Common myeloid progenitor, CD34-positive (primary cell): Measurements from ENCODE around the gene G3BP2.
A peak's percentile ranks its signal among the peaks of the same experiment; 100 is the strongest.

ENCODE experiments used
- CTCF ChIA-PET: fragments of 350-600 bp; sonication (Branson Sonifier 250); formaldehyde crosslinking; loops from one replicate; lab custom pipeline; 2021; ENCODE audit warnings: antibody characterized with exemption; lab: Charles Lee
- POLR2A ChIA-PET: fragments of 350-600 bp; sonication (Branson Sonifier 250); formaldehyde crosslinking; loops from one replicate; lab custom pipeline; 2021; ENCODE audit warnings: antibody characterized with exemption; lab: Charles Lee
- DNase-seq, 3 donors: peaks; one replicate each; pipeline versions ENCODE4 v3.0.0 to v3.0.0-alpha.2; 2013
- H3K27ac ChIP-seq, 2 experiments: 1 replicate in 1 of 2; 2 replicates in 1 of 2; pipeline ENCODE4 v1.7.0; 2013; ENCODE audit warnings: inconsistent platforms in 2 of 2, low read length in 2 of 2, mild to moderate bottlenecking in 2 of 2, low read depth in 1 of 2, moderate library complexity in 1 of 2; ENCODE audit not compliant: severe bottlenecking in 2 of 2, insufficient read depth in 1 of 2, poor library complexity in 1 of 2
- H3K27me3 ChIP-seq, 5 experiments: replicated peaks in 2 of 5; 1 replicate in 3 of 5; 2 replicates in 2 of 5; pipeline versions ENCODE4 v1.6.1 to v1.7.0; 2013; ENCODE audit warnings: low read length in 4 of 5, mild to moderate bottlenecking in 2 of 5, moderate library complexity in 2 of 5, inconsistent platforms in 1 of 5; ENCODE audit not compliant: insufficient read depth in 5 of 5, control insufficient read depth in 4 of 5
- H3K36me3 ChIP-seq, 4 experiments: 1 replicate in 2 of 4; 2 replicates in 2 of 4; pipeline versions ENCODE4 v1.6.1 to v1.7.0; 2013; ENCODE audit warnings: low read length in 3 of 4, control low read depth in 1 of 4, mild to moderate bottlenecking in 1 of 4; ENCODE audit not compliant: control insufficient read depth in 4 of 4, insufficient read depth in 4 of 4
- H3K4me1 ChIP-seq, 4 experiments: 1 replicate in 3 of 4; 2 replicates in 1 of 4; pipeline versions ENCODE4 v1.6.1 to v1.7.1; 2013; ENCODE audit warnings: low read length in 3 of 4, mild to moderate bottlenecking in 3 of 4, control low read depth in 1 of 4, inconsistent platforms in 1 of 4, moderate library complexity in 1 of 4; ENCODE audit not compliant: control insufficient read depth in 4 of 4, insufficient read depth in 4 of 4; ENCODE audit errors: control extremely low read depth in 1 of 4
- H3K4me3 ChIP-seq, 7 experiments: 1 replicate in 4 of 7; 2 replicates in 3 of 7; pipeline versions ENCODE4 v1.5.1 to v1.7.0; 2013; ENCODE audit warnings: mild to moderate bottlenecking in 7 of 7, low read length in 6 of 7, moderate library complexity in 6 of 7, inconsistent platforms in 2 of 7, low read depth in 2 of 7, control low read depth in 1 of 7; ENCODE audit not compliant: insufficient read depth in 4 of 7, control insufficient read depth in 1 of 7; ENCODE audit errors: extremely low read depth in 1 of 7
- H3K9me3 ChIP-seq, 5 experiments: 1 replicate in 4 of 5; 2 replicates in 1 of 5; pipeline versions ENCODE4 v1.6.1 to v1.7.1; 2013; ENCODE audit warnings: low read length in 4 of 5, mild to moderate bottlenecking in 2 of 5, inconsistent platforms in 1 of 5, low read depth in 1 of 5, moderate library complexity in 1 of 5; ENCODE audit not compliant: control insufficient read depth in 4 of 5, insufficient read depth in 2 of 5; ENCODE audit errors: control extremely low read depth in 1 of 5
- WGBS: methylation state at CpG from one replicate; pipeline ENCODE4 v1.1.5; 2013; ENCODE audit not compliant: insufficient coverage; 5-methylcytosine and 5-hydroxymethylcytosine counted together

The G3BP2 gene

DNA sequence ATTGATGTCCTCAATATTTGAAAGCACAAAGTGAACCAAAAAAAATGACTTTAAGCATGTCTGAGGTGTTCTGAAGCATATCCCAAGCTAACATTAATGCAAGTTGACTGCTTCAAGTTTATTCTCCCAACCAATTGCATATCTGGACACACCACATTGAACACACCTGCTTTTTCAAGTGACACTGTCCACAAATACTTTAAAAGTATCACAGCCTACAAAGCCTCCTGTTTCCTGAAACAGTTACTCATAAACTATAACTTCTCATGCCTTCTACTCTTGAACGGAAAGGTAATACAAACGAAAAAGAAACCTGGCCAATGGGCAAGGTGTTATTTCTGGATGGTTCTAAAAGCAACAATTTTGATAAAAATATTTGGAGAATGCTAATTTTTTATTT is 44.0 kb downstream of the G3BP2 start:
- Histone ChIP-seq H3K27me3 (peaks cover 0 to 4% (median 0%) of the 10 kb centered on the region in 5 experiments), H3K27ac (no peak overlapping the region), H3K9me3 (no peaks in the 10 kb centered on the region), H3K4me1 (peaks cover 2 to 12% (median 10%) of the 10 kb centered on the region in 4 experiments), H3K36me3 (no peaks in the 10 kb centered on the region), H3K4me3 (no peak overlapping the region)
- WGBS: 83% methylated on average over 1 of the region's 2 CpGs
- peak in 1 of 3 donors; percentile 41 for DNase-seq
- POLR2A ChIA-PET: no interaction called here
- CTCF ChIA-PET: interaction anchor here (0.6 to 1.7 kb wide), 2 partner anchors 10 to 219 kb away, joined by 3 to 4 read pairs; no protein-coding TSS in a partner anchor

DNA sequence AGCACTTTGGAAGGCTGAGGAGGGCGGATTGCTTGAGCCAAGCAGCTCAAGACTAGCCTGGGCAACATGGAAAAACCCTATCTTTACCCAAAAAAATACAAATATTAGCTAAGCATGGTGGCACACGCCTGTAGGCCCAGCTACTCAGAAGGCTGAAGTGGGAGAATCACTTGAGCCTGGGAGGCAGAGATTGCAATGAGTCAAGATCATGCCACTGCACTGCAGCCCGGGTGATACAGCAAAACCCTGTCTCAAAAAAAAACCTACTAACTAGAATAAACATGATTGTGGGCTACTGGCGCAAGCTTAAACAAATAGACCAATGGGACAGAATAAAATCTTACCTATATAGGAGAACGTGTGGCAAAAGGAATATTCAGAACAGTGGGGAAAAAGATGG is 50.2 kb downstream of the G3BP2 start:
- no peaks in the 10 kb centered on the region for H3K4me1 ChIP-seq
- H3K27me3 ChIP-seq: no peaks in the 10 kb centered on the region
- H3K9me3 ChIP-seq: no peaks in the 10 kb centered on the region
- no peaks in the 10 kb centered on the region for H3K36me3 ChIP-seq
- WGBS: 100% methylated on average over 2 of the region's 5 CpGs
- POLR2A ChIA-PET: no interaction called here
- no peak overlapping the region for H3K4me3 ChIP-seq
- H3K27ac ChIP-seq: no peak overlapping the region
- no peak for DNase-seq
- CTCF ChIA-PET: no interaction called here

DNA sequence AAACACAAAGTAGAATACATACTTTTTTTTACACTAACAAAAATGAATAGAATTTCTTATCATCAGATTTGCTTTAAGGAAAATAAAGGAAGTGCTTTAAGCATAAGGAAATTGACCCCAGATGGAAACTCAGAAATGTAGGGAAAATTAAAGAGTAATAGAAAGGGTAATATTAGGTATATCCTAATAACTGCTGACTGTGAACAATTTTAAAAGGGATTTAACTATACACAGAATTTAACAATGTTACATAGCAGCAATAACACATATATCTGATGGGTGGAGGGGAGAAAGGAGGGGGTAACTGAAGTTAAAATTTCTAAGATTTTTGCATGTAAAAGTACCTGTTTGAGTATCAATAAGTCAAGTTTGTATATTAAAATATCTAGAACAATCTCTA is 51.5 kb downstream of the G3BP2 start:
- H3K9me3 ChIP-seq: peaks cover 0 to 1% (median 0%) of the 10 kb centered on the region in 5 experiments
- ChIA-PET CTCF (no interaction called here), POLR2A (no interaction called here)
- H3K36me3 ChIP-seq: no peaks in the 10 kb centered on the region
- H3K4me3 ChIP-seq: no peak overlapping the region
- H3K27ac ChIP-seq: no peak overlapping the region
- DNase-seq: no peak
- H3K27me3 ChIP-seq: no peaks in the 10 kb centered on the region
- H3K4me1 ChIP-seq: no peaks in the 10 kb centered on the region

DNA sequence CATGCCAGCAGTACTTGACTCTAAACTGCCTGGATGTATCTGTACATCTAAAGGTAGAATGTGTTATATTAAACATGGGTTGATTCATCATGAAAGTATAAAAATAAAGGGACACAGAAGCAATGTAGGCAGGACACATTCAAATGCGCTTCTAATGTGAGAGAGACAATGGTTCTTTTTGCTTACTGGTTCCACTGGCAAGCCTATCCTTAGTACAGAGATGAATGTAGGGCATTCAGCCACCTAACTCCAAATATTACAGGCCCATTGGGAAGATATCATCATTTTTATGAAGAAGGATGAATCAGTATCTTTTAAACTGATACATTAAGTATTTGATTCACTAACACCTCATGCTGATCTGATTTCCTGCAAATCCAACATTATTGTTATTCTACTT is 60.9 kb downstream of the G3BP2 start:
- Histone ChIP-seq H3K4me3 (no peak overlapping the region), H3K27me3 (no peaks in the 10 kb centered on the region), H3K4me1 (no peaks in the 10 kb centered on the region), H3K36me3 (no peaks in the 10 kb centered on the region), H3K27ac (no peak overlapping the region), H3K9me3 (peaks cover 0 to 1% (median 0%) of the 10 kb centered on the region in 5 experiments)
- ChIA-PET POLR2A (no interaction called here), CTCF (no interaction called here)
- no peak for DNase-seq
- no CpG with 5 or more reads among the region's 1 CpG for WGBS

DNA sequence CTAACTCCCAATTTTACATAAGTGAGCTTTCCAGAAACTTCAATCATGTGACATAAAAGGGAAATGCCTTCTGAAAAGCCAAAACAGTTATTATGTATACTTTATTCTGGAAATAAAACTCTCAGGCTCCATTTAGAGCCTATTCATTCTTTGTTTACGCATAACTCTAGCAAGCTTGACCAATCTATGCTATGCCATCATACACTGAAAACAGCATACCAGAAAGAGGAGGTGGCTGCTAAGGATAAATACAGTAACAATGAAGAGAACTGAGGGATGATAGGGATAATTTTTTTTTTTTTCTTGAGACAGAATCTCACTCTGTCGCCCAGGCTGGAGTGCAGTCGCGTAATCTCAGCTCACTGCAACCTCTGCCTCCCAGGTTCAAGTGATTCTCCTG is 67.3 kb downstream of the G3BP2 start:
- ChIA-PET POLR2A (no interaction called here), CTCF (interaction anchor here (0.9 kb wide), 1 partner anchor 23 kb away, joined by 3 read pairs; no protein-coding TSS in a partner anchor)
- H3K9me3 ChIP-seq: no peaks in the 10 kb centered on the region
- WGBS: no CpG with 5 or more reads among the region's 4 CpGs
- no peak for DNase-seq
- H3K4me3 ChIP-seq: no peak overlapping the region
- H3K27ac ChIP-seq: no peak overlapping the region
- no peaks in the 10 kb centered on the region for H3K27me3 ChIP-seq
- no peaks in the 10 kb centered on the region for H3K36me3 ChIP-seq
- H3K4me1 ChIP-seq: no peaks in the 10 kb centered on the region

DNA sequence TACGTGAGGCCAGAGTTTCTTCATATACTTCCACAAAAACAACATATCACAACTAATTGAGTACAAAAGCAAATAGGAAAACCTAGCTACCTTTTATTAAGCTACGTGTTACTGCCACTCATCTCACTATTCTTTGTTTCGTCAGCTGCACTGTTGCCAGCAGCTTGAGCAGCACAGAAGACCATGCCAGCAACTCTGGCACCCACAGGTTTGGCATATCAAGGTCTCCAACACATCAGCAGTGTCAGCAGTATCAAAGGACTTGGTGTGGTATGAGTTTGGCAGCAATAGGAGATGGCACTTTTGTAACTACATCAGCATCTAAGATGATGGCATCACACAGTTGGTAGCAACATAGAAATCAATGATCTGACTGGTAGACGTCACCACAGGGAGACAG is 73.6 kb downstream of the G3BP2 start:
- no peaks in the 10 kb centered on the region for H3K27me3 ChIP-seq
- ChIA-PET CTCF (no interaction called here), POLR2A (no interaction called here)
- H3K27ac ChIP-seq: no peak overlapping the region
- H3K4me1 ChIP-seq: peaks cover 0 to 5% (median 2%) of the 10 kb centered on the region in 4 experiments
- DNase-seq: no peak
- 100% methylated on average over 2 of the region's 4 CpGs for WGBS
- H3K9me3 ChIP-seq: no peaks in the 10 kb centered on the region
- H3K36me3 ChIP-seq: no peaks in the 10 kb centered on the region
- no peak overlapping the region for H3K4me3 ChIP-seq

DNA sequence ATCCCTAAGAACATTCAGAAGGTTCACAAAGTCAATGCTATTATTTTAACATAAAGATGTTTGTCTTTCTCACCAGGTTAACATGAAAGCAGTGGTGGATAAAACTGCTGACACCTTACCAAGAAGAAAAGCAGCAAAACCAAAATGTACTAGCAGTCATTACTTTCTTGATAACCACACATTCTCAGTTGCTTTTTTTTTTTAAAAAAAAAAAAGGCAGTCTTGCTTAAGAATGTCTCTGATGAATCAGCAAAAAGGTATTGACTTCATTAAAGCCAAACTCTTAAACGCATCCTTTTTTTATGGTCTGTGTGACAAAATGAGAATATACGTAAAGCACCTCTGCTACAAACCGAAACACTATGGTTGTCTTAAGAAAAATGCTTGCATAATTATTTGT is 74.8 kb downstream of the G3BP2 start:
- H3K27me3 ChIP-seq: no peaks in the 10 kb centered on the region
- H3K9me3 ChIP-seq: no peaks in the 10 kb centered on the region
- ChIA-PET POLR2A (no interaction called here), CTCF (no interaction called here)
- peak; percentile 39 to 83 (median 78) for DNase-seq
- peaks cover 0 to 5% (median 2%) of the 10 kb centered on the region in 4 experiments for H3K4me1 ChIP-seq
- WGBS: no CpG with 5 or more reads among the region's 3 CpGs
- H3K36me3 ChIP-seq: no peaks in the 10 kb centered on the region
- no peak overlapping the region for H3K27ac ChIP-seq
- peak overlapping the region in 1 of 7 experiments; percentile 24 for H3K4me3 ChIP-seq
